HepG2 (cell line): ENCODE results near the gene TASP1. TPM values are rescaled to one million over a fixed set of nuclear protein-coding genes. Genes with fewer than 3 reads are reported as not detected.

ENCODE experiments used
- CBFB ChIP-seq: sonication (generic); formaldehyde crosslinking; IDR thresholded peaks from 2 replicates; pipeline ENCODE4 v1.4.0; 2020; ENCODE audit warnings: missing genetic modification reagents
- CBX2 ChIP-seq, 2 experiments: fragments of 200-600 bp in 1 of 2; sonication (generic); formaldehyde crosslinking in 1 of 2; IDR thresholded peaks; 2 replicates each; pipeline versions ENCODE4 v1.7.0 to v1.8.1; 2018 to 2022; ENCODE audit warnings: low read depth in 2 of 2, low read length in 1 of 2, mild to moderate bottlenecking in 1 of 2, missing genetic modification reagents in 1 of 2
- CSRNP1 ChIP-seq: sonication (generic); formaldehyde crosslinking; IDR thresholded peaks from 2 replicates; pipeline ENCODE4 v1.8.1; 2023; ENCODE audit warnings: mild to moderate bottlenecking, missing genetic modification reagents
- HINFP ChIP-seq: sonication (generic); formaldehyde crosslinking; IDR thresholded peaks from 2 replicates; pipeline ENCODE4 v1.4.0; 2020; ENCODE audit warnings: low read depth, mild to moderate bottlenecking, missing genetic modification reagents
- HOXA3 ChIP-seq: sonication (generic); formaldehyde crosslinking; IDR thresholded peaks from 2 replicates; pipeline ENCODE4 v1.5.0; 2020; ENCODE audit warnings: missing genetic modification reagents
- MED13 ChIP-seq: sonication (generic); formaldehyde crosslinking; IDR thresholded peaks from 2 replicates; pipeline ENCODE4 v1.5.0; 2020; ENCODE audit warnings: missing genetic modification reagents
- MLLT10 ChIP-seq: sonication (generic); formaldehyde crosslinking; IDR thresholded peaks from 2 replicates; pipeline ENCODE4 v1.4.0; 2020; ENCODE audit warnings: missing genetic modification reagents
- ONECUT2 ChIP-seq: sonication (generic); formaldehyde crosslinking; IDR thresholded peaks from 2 replicates; pipeline ENCODE4 v1.4.0; 2020; ENCODE audit warnings: missing genetic modification reagents
- PBX3 ChIP-seq: sonication (generic); formaldehyde crosslinking; IDR thresholded peaks from 2 replicates; pipeline ENCODE4 v1.8.1; 2023; ENCODE audit warnings: missing genetic modification reagents, inconsistent platforms, borderline replicate concordance
- PITX1 ChIP-seq: sonication (generic); formaldehyde crosslinking; IDR thresholded peaks from 2 replicates; pipeline ENCODE4 v1.5.1; 2020; ENCODE audit warnings: mild to moderate bottlenecking, missing genetic modification reagents
- PTBP1 ChIP-seq: fragments of 200-400 bp; formaldehyde crosslinking; IDR thresholded peaks from 2 replicates; pipeline ENCODE4 v1.6.1; 2018; ENCODE audit warnings: low read length, low read depth; ENCODE audit not compliant: poor library complexity, severe bottlenecking
- RFX3 ChIP-seq: IDR thresholded peaks from 2 replicates; pipeline ENCODE4 v1.6.1; 2016; ENCODE audit warnings: missing biosample characterization, missing genetic modification reagents
- SOX5 ChIP-seq: IDR thresholded peaks from 2 replicates; pipeline ENCODE4 v1.6.1; 2016; ENCODE audit warnings: borderline replicate concordance
- TGIF2 ChIP-seq: IDR thresholded peaks from 2 replicates; pipeline ENCODE4 v1.6.1; 2016; ENCODE audit warnings: control low read depth, missing compliant biosample characterization
- TRIM24 ChIP-seq: sonication (generic); formaldehyde crosslinking; IDR thresholded peaks from 2 replicates; pipeline ENCODE4 v1.8.0; 2022; ENCODE audit warnings: mild to moderate bottlenecking, missing genetic modification reagents
- WIZ ChIP-seq: sonication (generic); formaldehyde crosslinking; IDR thresholded peaks from 2 replicates; pipeline ENCODE4 v1.5.1; 2020; ENCODE audit warnings: mild to moderate bottlenecking, missing genetic modification reagents
- ZBTB1 ChIP-seq: sonication (generic); formaldehyde crosslinking; IDR thresholded peaks from 2 replicates; pipeline ENCODE4 v1.4.0; 2020; ENCODE audit warnings: missing genetic modification reagents, borderline replicate concordance
- ZNF326 ChIP-seq: sonication (generic); formaldehyde crosslinking; IDR thresholded peaks from 2 replicates; pipeline ENCODE4 v1.4.0; 2020; ENCODE audit warnings: missing genetic modification reagents, borderline replicate concordance
- ZNF335 ChIP-seq: sonication (generic); formaldehyde crosslinking; IDR thresholded peaks from 2 replicates; pipeline ENCODE4 v1.4.0; 2020; ENCODE audit warnings: missing genetic modification reagents
- ZNF616 ChIP-seq: sonication (generic); formaldehyde crosslinking; IDR thresholded peaks from 2 replicates; pipeline ENCODE4 v1.5.0; 2020; ENCODE audit warnings: low read depth, mild to moderate bottlenecking, missing genetic modification reagents
- ZNF703 ChIP-seq: sonication (generic); formaldehyde crosslinking; IDR thresholded peaks from 2 replicates; pipeline ENCODE4 v1.5.1; 2020; ENCODE audit warnings: missing genetic modification reagents, mild to moderate bottlenecking, moderate library complexity, borderline replicate concordance
- ZNF710 ChIP-seq: sonication (generic); formaldehyde crosslinking; IDR thresholded peaks from 2 replicates; pipeline ENCODE4 v1.5.0; 2020; ENCODE audit warnings: mild to moderate bottlenecking, missing genetic modification reagents, borderline replicate concordance
- ZNF784 ChIP-seq: sonication (generic); formaldehyde crosslinking; IDR thresholded peaks from 2 replicates; pipeline ENCODE4 v1.5.1; 2020; ENCODE audit warnings: missing genetic modification reagents, mild to moderate bottlenecking, borderline replicate concordance
- polyA plus RNA-seq, 8 experiments: library from polyadenylated mRNA; depleted of rRNA in 3 of 8; stranded (reverse) in 7 of 8; unstranded in 1 of 8; fragments of >200 nt; fragmentation: Illumina TruSeq in 4 of 8; extraction: Trizol in 4 of 8; gene quantifications; 2 replicates each; pipeline versions ENCODE4 v1.2.1 to v1.2.3, GENCODE V29; 2011 to 2016; ENCODE audit warnings: low read depth in 4 of 8, missing spikeins in 1 of 8, mixed read lengths in 1 of 8; ENCODE audit not compliant: insufficient read depth in 1 of 8
- total RNA-seq, 5 experiments: library from RNA; depleted of rRNA; stranded (reverse); fragments of >200 nt; fragmentation: Illumina TruSeq; extraction: Trizol; gene quantifications; 2 replicates each; pipeline ENCODE4 v1.2.3, GENCODE V29; 2016; ENCODE audit warnings: low read depth in 1 of 5

The TASP1 gene
- total and polyA plus RNA-seq, 2 of the 13 experiments (the other 11 are each of a cell fraction or from before 2014, with no cell fraction given), result 10.0 to 25.2 TPM

- TF ChIP-seq ZNF784 (CRISPR knock-in tag) (peak; percentile 92), ZBTB1 (CRISPR knock-in tag) (no peak), SOX5 (peak; percentile 31; the same call in 1 of the 2 replicates), PITX1 (peak; percentile 64), ZNF616 (CRISPR knock-in tag) (no peak), ZNF703 (no peak), ZNF326 (CRISPR knock-in tag) (no peak), CBX2 (IDR thresholded peaks at IDR 0.05; ENCODE audit: low read depth, low read length) (no peak), CBX2 (CRISPR knock-in tag; IDR thresholded peaks at IDR 0.05; ENCODE audit: low read depth) (no peak), ZNF335 (CRISPR knock-in tag) (peak; percentile 54; the same call in 1 of the 2 replicates), MED13 (CRISPR knock-in tag) (0 out of 2 replicates have a peak, but pooled peaks have one; percentile 20), HINFP (peak; percentile 82), PBX3 (CRISPR knock-in tag) (peak; percentile 88), ZNF710 (CRISPR knock-in tag) (peak; percentile 74; the same call in 1 of the 2 replicates), PTBP1 (peak; percentile 88), CBFB (CRISPR knock-in tag) (no peak), HOXA3 (peak; percentile 84), TRIM24 (no peak), MLLT10 (no peak), WIZ (CRISPR knock-in tag) (peak; percentile 90), CSRNP1 (CRISPR knock-in tag) (peak; percentile 91; the same call in 1 of the 2 replicates), ONECUT2 (no peak), TGIF2 (peak; percentile 96; the same call in 1 of the 2 replicates), RFX3 (CRISPR knock-in tag) (peak; percentile 96)
Observed at GRCh38 chr20:13638496-13639149, at the start of gene TASP1 (continued).
